Muscle layer of duodenum (tissue), 2 donors: ENCODE data around the gene CNGA3.

Experiments
- H3K27ac ChIP-seq: one replicate; pipeline ENCODE4 v1.7.0; 2013; ENCODE audit warnings: mild to moderate bottlenecking, low read length
- H3K27me3 ChIP-seq: one replicate; pipeline ENCODE4 v1.7.0; 2013; ENCODE audit warnings: low read depth, mild to moderate bottlenecking, control low read depth, low read length
- H3K36me3 ChIP-seq, 2 donors: one replicate each; pipeline ENCODE4 v1.7.0; 2013; ENCODE audit warnings: low read length in 2 of 2, control low read depth in 1 of 2, mild to moderate bottlenecking in 1 of 2; ENCODE audit not compliant: insufficient read depth in 2 of 2, control insufficient read depth in 1 of 2
- H3K4me1 ChIP-seq, 2 donors: one replicate each; pipeline ENCODE4 v1.7.0; 2013; ENCODE audit warnings: low read length in 2 of 2, mild to moderate bottlenecking in 2 of 2, control low read depth in 1 of 2, moderate library complexity in 1 of 2; ENCODE audit not compliant: insufficient read depth in 2 of 2, control insufficient read depth in 1 of 2
- H3K4me3 ChIP-seq, 2 donors: one replicate each; pipeline ENCODE4 v1.7.0; 2013; ENCODE audit warnings: low read length in 2 of 2, low read depth in 1 of 2, mild to moderate bottlenecking in 1 of 2
- H3K9me3 ChIP-seq, 2 donors: one replicate each; pipeline ENCODE4 v1.7.0; 2013; ENCODE audit warnings: low read length in 2 of 2, control low read depth in 1 of 2, mild to moderate bottlenecking in 1 of 2; ENCODE audit not compliant: control insufficient read depth in 1 of 2
- donor health status: healthy.

The CNGA3 gene

DNA sequence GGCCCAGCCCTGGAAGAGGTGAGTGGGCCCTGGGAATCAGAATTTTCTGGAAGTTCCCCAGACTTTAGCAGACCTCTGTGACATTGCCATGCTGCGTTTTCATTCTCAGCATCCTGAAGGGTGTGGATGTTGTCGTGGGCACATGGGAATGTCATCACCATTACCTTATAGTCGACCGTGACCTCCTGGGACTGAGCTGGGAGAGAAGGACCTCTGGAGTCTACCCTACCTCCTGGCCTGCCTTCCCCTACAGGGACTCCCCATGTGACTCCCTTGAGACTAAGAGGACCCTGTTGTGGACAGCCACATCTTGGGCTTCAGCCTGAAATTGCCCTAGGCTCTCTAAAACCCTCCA lies 43.0 kb downstream of the CNGA3 start:
- Histone ChIP-seq H3K9me3 (no peaks in the 10 kb centered on the region), H3K27ac (no peak overlapping the region), H3K36me3 (no peaks in the 10 kb centered on the region), H3K4me3 (no peak overlapping the region), H3K27me3 (no peaks in the 10 kb centered on the region), H3K4me1 (peaks cover 4 to 6% of the 10 kb centered on the region in 2 donors)

- Histone ChIP-seq H3K27me3 (no peaks in the 10 kb centered on the region), H3K27ac (no peak overlapping the region), H3K36me3 (no peaks in the 10 kb centered on the region), H3K4me1 (no peaks in the 10 kb centered on the region), H3K9me3 (no peaks in the 10 kb centered on the region), H3K4me3 (no peak overlapping the region)
Observed at GRCh38 chr2:98390571-98391476, 44.6 kb downstream of the CNGA3 start.

GRCh38 chr2:98391581-98392270 lies 45.5 kb downstream of the CNGA3 start:
- Histone ChIP-seq H3K36me3 (no peaks in the 10 kb centered on the region), H3K9me3 (no peaks in the 10 kb centered on the region), H3K27me3 (no peaks in the 10 kb centered on the region), H3K4me1 (no peaks in the 10 kb centered on the region), H3K27ac (no peak overlapping the region), H3K4me3 (no peak overlapping the region)

DNA sequence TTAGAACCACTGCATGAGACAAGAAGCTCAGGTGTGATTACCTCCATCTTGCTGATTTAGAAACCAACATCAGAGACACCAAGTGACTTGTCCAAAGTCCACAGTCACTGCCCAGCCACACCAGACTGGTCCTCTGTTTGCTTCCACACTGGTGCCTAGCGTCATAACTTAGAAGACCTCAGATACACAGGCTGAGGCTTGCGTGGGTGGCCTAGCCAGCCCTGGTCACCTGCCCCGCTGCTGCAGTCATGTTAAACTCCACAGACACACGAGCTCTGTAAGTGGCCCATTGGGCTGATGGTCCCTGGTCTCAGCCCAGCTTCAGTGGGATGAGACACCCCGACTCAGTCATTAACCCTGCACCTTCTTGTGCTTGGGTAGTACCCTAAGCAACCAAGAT lies 47.1 kb downstream of the CNGA3 start:
- H3K36me3 ChIP-seq = no peaks in the 10 kb centered on the region
- no peak overlapping the region for H3K27ac ChIP-seq
- H3K27me3 ChIP-seq = no peaks in the 10 kb centered on the region
- no peaks in the 10 kb centered on the region for H3K9me3 ChIP-seq
- no peaks in the 10 kb centered on the region for H3K4me1 ChIP-seq
- H3K4me3 ChIP-seq = no peak overlapping the region

DNA sequence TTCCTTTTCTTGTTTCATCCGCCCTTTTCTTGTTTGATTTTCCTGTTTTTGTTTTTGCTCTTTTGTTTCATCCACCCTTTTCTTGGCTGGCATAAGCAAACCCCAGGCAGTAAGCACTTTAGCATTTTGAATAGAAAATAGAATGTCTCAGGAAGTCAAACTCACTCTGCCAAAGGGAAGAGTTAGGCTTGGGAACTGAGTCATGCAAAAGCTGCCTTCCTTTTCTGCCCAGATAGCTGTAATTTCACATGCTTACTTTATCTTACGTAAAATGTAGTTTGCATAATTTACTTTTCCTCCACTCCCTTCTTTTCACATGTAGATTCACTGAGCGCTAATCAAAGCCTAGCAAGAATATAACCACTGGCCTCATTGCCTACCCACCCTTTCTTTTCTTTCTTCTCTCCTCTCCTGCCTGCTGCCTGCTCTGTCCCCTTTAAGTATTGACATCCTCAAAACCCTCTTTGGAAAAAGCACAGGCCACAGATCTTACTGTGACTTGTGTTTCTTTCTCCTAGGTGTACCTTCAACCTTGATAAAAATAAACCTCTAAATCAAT lies 48.4 kb downstream of the CNGA3 start:
- no peaks in the 10 kb centered on the region for H3K27me3 ChIP-seq
- no peak overlapping the region for H3K4me3 ChIP-seq
- H3K4me1 ChIP-seq = no peaks in the 10 kb centered on the region
- no peak overlapping the region for H3K27ac ChIP-seq
- no peaks in the 10 kb centered on the region for H3K36me3 ChIP-seq
- H3K9me3 ChIP-seq = no peaks in the 10 kb centered on the region

- Histone ChIP-seq H3K9me3 (no peaks in the 10 kb centered on the region), H3K36me3 (no peaks in the 10 kb centered on the region), H3K4me3 (no peak overlapping the region), H3K4me1 (no peaks in the 10 kb centered on the region), H3K27me3 (no peaks in the 10 kb centered on the region), H3K27ac (no peak overlapping the region)
Observed at GRCh38 chr2:98395977-98396376, 49.7 kb downstream of the CNGA3 start.

- Histone ChIP-seq H3K36me3 (no peaks in the 10 kb centered on the region), H3K27me3 (no peaks in the 10 kb centered on the region), H3K9me3 (no peaks in the 10 kb centered on the region)
Observed at GRCh38 chr2:98396745-98397355, 50.6 kb downstream of the CNGA3 start.

GRCh38 chr2:98399140-98399539 lies 52.9 kb downstream of the CNGA3 start:
- Histone ChIP-seq H3K27ac (no peak overlapping the region), H3K4me3 (no peak overlapping the region), H3K27me3 (no peaks in the 10 kb centered on the region), H3K36me3 (no peaks in the 10 kb centered on the region), H3K4me1 (no peaks in the 10 kb centered on the region), H3K9me3 (no peaks in the 10 kb centered on the region)

More at GRCh38 chr2:98396745-98397355, 50.6 kb downstream of the CNGA3 start:
- Histone ChIP-seq H3K4me1 (no peaks in the 10 kb centered on the region), H3K27ac (no peak overlapping the region), H3K4me3 (no peak overlapping the region)

GRCh38 chr2:98403878-98404277 lies 57.6 kb downstream of the CNGA3 start:
- Histone ChIP-seq H3K4me1 (no peaks in the 10 kb centered on the region), H3K27ac (no peak overlapping the region)

DNA sequence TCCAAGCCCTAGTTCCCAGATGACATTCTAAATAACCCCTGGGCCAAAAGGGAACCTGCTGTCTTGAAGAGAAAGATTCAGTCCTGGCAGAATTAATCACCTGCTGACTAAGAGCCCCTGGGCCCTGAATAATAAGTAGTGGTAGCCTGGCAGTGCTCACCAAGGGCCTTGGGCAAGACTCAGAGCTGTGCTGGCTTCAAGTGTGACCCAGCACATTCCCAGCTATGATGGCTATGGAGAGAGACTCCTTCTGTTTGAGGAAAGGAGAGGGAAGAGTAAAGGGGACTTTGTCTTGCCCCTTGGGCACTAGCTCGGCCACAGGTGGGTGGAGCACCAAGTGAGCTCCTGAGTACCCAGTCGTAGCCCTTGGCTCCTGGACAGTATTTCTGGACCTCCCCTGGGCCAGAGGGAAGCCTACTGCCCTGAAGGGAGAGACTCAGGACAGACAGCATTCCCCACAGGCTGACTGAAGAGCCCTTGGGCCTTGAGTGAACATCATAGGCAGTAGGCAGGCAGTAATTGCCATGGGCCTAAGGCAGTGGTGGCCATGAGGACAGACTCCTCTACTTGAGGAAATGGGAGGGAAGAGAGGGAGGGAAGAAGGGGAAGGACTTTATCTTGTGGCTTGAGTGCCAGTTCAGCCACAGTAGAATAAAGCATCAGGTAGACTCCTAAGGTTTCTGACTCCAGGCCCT lies 58.4 kb downstream of the CNGA3 start:
- Histone ChIP-seq H3K36me3 (no peaks in the 10 kb centered on the region), H3K9me3 (no peaks in the 10 kb centered on the region), H3K4me3 (no peak overlapping the region), H3K27me3 (no peaks in the 10 kb centered on the region), H3K4me1 (no peaks in the 10 kb centered on the region), H3K27ac (no peak overlapping the region)

More at GRCh38 chr2:98403878-98404277, 57.6 kb downstream of the CNGA3 start:
- Histone ChIP-seq H3K27me3 (no peaks in the 10 kb centered on the region), H3K9me3 (no peaks in the 10 kb centered on the region), H3K4me3 (no peak overlapping the region), H3K36me3 (no peaks in the 10 kb centered on the region)

DNA sequence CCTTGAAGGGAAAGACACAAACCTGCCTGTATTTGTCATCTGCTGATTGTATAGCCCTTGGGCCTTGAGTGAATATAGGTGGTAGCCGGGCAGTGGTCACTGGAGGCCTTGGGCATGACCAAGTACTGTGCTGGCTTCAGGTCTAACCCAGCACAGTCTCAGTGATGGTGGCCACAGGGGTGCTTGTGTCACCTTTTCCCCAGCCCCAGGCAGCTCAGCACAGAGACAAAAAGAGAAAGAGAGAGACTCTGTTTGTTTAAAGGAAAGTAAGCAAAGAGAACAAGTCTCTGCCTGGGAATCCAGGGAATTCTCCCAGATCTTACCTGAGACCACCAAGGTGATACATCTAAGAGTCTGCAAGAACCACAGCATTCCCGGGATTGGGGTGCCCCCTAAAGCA lies 59.0 kb downstream of the CNGA3 start:
- Histone ChIP-seq H3K4me3 (no peak overlapping the region), H3K27ac (no peak overlapping the region)

More for the DNA sequence above, 59.0 kb downstream of the CNGA3 start:
- Histone ChIP-seq H3K27me3 (no peaks in the 10 kb centered on the region), H3K9me3 (no peaks in the 10 kb centered on the region), H3K36me3 (no peaks in the 10 kb centered on the region), H3K4me1 (no peaks in the 10 kb centered on the region)
